ENCODE results near the gene SLC8A2.

The SLC8A2 gene

GRCh38 chr19:47458672-47459071 lies 13.0 kb downstream of the SLC8A2 start:
- DNase-seq (ENCODE audit: low read depth): no peak
- TF ChIP-seq CTCF (IDR thresholded peaks at IDR 0.05; ENCODE audit: low read length, missing control alignments): no peak

GRCh38 chr19:47456721-47457474 lies 14.8 kb downstream of the SLC8A2 start:
- H3K4me3 ChIP-seq (replicated peaks; ENCODE audit: low read depth, low read length): no peak overlapping the region
- DNase-seq (ENCODE audit: low read depth): no peak
- no peak for TF ChIP-seq CTCF (IDR thresholded peaks at IDR 0.05; ENCODE audit: low read length, missing control alignments)

More at GRCh38 chr19:47458672-47459071, 13.0 kb downstream of the SLC8A2 start:
- H3K4me3 ChIP-seq (replicated peaks; ENCODE audit: low read depth, low read length): no peak overlapping the region

- H3K4me3 ChIP-seq (replicated peaks; ENCODE audit: low read depth, low read length): no peak overlapping the region
- no peak for DNase-seq (ENCODE audit: low read depth)
- TF ChIP-seq CTCF (IDR thresholded peaks at IDR 0.05; ENCODE audit: low read length, missing control alignments): no peak
These were observed 21.2 kb downstream of the SLC8A2 start for GRCh38 chr19:47450478-47450877.

- DNase-seq (ENCODE audit: low read depth): no peak
- H3K4me3 ChIP-seq (replicated peaks; ENCODE audit: low read depth, low read length): no peak overlapping the region
- TF ChIP-seq CTCF (IDR thresholded peaks at IDR 0.05; ENCODE audit: low read length, missing control alignments): no peak
These were observed 23.3 kb downstream of the SLC8A2 start for GRCh38 chr19:47448360-47448727.

- DNase-seq (ENCODE audit: low read depth): peak; percentile 49
- TF ChIP-seq CTCF (IDR thresholded peaks at IDR 0.05; ENCODE audit: low read length, missing control alignments): no peak
- H3K4me3 ChIP-seq (replicated peaks; ENCODE audit: low read depth, low read length): no peak overlapping the region
These were observed 24.0 kb downstream of the SLC8A2 start for GRCh38 chr19:47447470-47448359.

- no peak for TF ChIP-seq CTCF (IDR thresholded peaks at IDR 0.05; ENCODE audit: low read length, missing control alignments)
- DNase-seq (ENCODE audit: low read depth): peak; percentile 15
- H3K4me3 ChIP-seq (replicated peaks; ENCODE audit: low read depth, low read length): no peak overlapping the region
These were observed 24.9 kb downstream of the SLC8A2 start for GRCh38 chr19:47446534-47447469.
